ACC112 (cell line): Measurements from ENCODE around the gene CD1B.
"Not testable (repeated sequence)": the region's sequence is repeated elsewhere in the genome, so short reads cannot be mapped to it uniquely, and the experiment has no call there.

Experiments used
- H2AFZ ChIP-seq: fragments of 200-600 bp; sonication (generic); one replicate; pipeline ENCODE4 v1.6.0; 2017; ENCODE audit warnings: antibody characterized with exemption, low read length; ENCODE audit not compliant: unreplicated experiment
- H3K27ac ChIP-seq: fragments of 200-600 bp; sonication (generic); 2 replicates; pipeline ENCODE4 v1.5.1; 2014; ENCODE audit warnings: low read depth, mild to moderate bottlenecking, antibody characterized with exemption, low read length, moderate library complexity
- H3K27me3 ChIP-seq: fragments of 200-600 bp; sonication (generic); 2 replicates; pipeline ENCODE4 v1.6.1; 2014; ENCODE audit warnings: mild to moderate bottlenecking, antibody characterized with exemption, low read length, moderate library complexity, mixed read lengths; ENCODE audit not compliant: insufficient read depth
- H3K36me3 ChIP-seq: fragments of 200-600 bp; sonication (generic); 2 replicates; pipeline ENCODE4 v1.6.1; 2016; ENCODE audit warnings: mild to moderate bottlenecking, antibody characterized with exemption, low read length, moderate library complexity, mixed read lengths; ENCODE audit not compliant: insufficient read depth
- H3K4me1 ChIP-seq: fragments of 200-600 bp; sonication (generic); one replicate; pipeline ENCODE4 v1.6.1; 2016; ENCODE audit warnings: low read length, mixed read lengths; ENCODE audit not compliant: insufficient read depth, unreplicated experiment, control insufficient read depth
- H3K4me3 ChIP-seq: fragments of 200-600 bp; sonication (generic); 2 replicates; pipeline ENCODE4 v1.5.1; 2014; ENCODE audit warnings: mild to moderate bottlenecking, low read depth, low read length
- H3K79me2 ChIP-seq: fragments of 200-600 bp; sonication (generic); one replicate; pipeline ENCODE4 v1.6.0; 2016; ENCODE audit warnings: low read length; ENCODE audit not compliant: control insufficient read depth, unreplicated experiment, insufficient read depth

Gene CD1B

DNA sequence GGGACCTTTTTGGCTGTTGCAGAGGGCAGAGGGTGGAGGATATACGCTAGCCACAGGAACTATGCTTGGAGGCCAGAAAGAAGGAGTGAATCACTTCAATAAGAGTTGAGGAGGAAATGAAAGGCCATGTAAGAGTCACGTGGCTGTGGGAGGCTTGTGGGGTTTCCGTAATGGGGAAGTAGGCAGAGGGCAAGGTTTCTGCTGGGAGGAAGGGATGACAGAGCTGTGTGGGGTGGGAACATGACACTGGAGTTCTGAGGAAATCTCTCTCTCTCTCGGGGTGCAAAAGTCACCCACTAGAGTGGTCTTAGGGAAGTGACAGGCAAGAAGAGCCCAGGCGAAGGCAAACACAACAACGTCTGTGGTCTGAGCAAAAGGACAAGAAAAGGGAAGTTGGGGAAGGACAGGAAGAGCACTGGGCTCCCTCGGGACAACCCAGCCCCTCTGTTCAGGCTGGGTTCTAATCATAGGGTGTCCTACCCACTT is 45.5 kb downstream of the CD1B start:
- Histone ChIP-seq H3K4me1 (no peaks in the 10 kb centered on the region), H2AFZ (no peak overlapping the region), H3K36me3 (no peaks in the 10 kb centered on the region), H3K79me2 (no peaks in the 10 kb centered on the region), H3K27me3 (no peaks in the 10 kb centered on the region), H3K4me3 (no peak overlapping the region), H3K27ac (no peak overlapping the region)

- no peak overlapping the region for H3K27ac ChIP-seq
- H3K4me3 ChIP-seq, result no peak overlapping the region
- H2AFZ ChIP-seq, result no peak overlapping the region
Observed at GRCh38 chr1:158283965-158284364, 47.4 kb downstream of the CD1B start.

DNA sequence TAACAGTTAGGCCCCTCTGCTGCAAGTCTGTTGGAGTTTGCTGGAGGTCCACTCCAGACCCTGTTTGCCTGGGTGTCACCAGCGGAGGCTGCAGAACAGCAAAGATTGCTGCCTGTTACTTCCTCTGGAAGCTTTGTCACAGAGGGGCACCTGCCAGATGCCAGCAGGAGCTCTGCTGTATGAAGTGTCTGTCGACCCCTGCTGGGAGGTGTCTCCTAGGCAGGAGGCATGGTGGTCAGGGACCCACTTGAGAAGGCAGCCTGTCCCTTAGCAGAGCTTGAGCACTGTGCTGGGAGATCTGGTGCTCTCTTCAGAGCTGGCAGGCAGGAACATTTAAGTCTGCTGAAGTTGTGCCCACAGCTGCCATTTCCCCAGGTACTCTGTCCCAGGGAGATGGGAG is 48.9 kb downstream of the CD1B start:
- not testable (repeated sequence) for H3K36me3 ChIP-seq, H2AFZ ChIP-seq, H3K4me3 ChIP-seq, H3K4me1 ChIP-seq, H3K27me3 ChIP-seq, H3K27ac ChIP-seq, H3K79me2 ChIP-seq

More at GRCh38 chr1:158283965-158284364, 47.4 kb downstream of the CD1B start:
- Histone ChIP-seq H3K4me1 (no peaks in the 10 kb centered on the region), H3K79me2 (no peaks in the 10 kb centered on the region), H3K36me3 (no peaks in the 10 kb centered on the region), H3K27me3 (no peaks in the 10 kb centered on the region)
